HepG2 (cell line): Measurements from ENCODE around the gene PRRT1B.

Experiments used
- KAT8 ChIP-seq: IDR thresholded peaks from 2 replicates; pipeline ENCODE4 v1.6.1; 2016; ENCODE audit warnings: missing genetic modification reagents, missing compliant biosample characterization
- MXD4 ChIP-seq: IDR thresholded peaks from 2 replicates; pipeline ENCODE4 v1.6.1; 2016; ENCODE audit warnings: mild to moderate bottlenecking, missing biosample characterization, missing genetic modification reagents
- MYC ChIP-seq: sonication (generic); formaldehyde crosslinking; IDR thresholded peaks from 2 replicates; pipeline ENCODE4 v1.9.0; 2021; ENCODE audit warnings: missing genetic modification reagents, borderline replicate concordance
- NFKBIZ ChIP-seq: IDR thresholded peaks from 2 replicates; pipeline ENCODE4 v1.6.1; 2018; ENCODE audit warnings: missing genetic modification reagents, missing compliant biosample characterization
- PHF20 ChIP-seq: sonication (generic); formaldehyde crosslinking; IDR thresholded peaks from 2 replicates; pipeline ENCODE4 v1.5.0; 2020; ENCODE audit warnings: mild to moderate bottlenecking, missing genetic modification reagents
- SIN3A ChIP-seq: IDR thresholded peaks from 2 replicates; pipeline ENCODE4 v1.6.1; 2011; ENCODE audit warnings: low read depth, mild to moderate bottlenecking, control low read depth, low read length, borderline replicate concordance
- SRF ChIP-seq: IDR thresholded peaks from 2 replicates; pipeline ENCODE4 v1.6.1; 2011; ENCODE audit warnings: mild to moderate bottlenecking, low read depth, low read length, moderate library complexity
- ZFP90 ChIP-seq: sonication (generic); formaldehyde crosslinking; IDR thresholded peaks from 2 replicates; pipeline ENCODE4 v1.8.0; 2022; ENCODE audit warnings: missing genetic modification reagents, mild to moderate bottlenecking, inconsistent platforms, borderline replicate concordance
- TF ChIP-seq, protein P1 (sequence below): sonication (generic); formaldehyde crosslinking; IDR thresholded peaks from 2 replicates; pipeline ENCODE4 v1.5.0; 2020; ENCODE audit warnings: mild to moderate bottlenecking, missing genetic modification reagents, moderate library complexity
- TF ChIP-seq, protein P2 (sequence below): sonication (generic); formaldehyde crosslinking; IDR thresholded peaks from 2 replicates; pipeline ENCODE4 v1.4.0; 2020; ENCODE audit warnings: missing genetic modification reagents

DNA sequence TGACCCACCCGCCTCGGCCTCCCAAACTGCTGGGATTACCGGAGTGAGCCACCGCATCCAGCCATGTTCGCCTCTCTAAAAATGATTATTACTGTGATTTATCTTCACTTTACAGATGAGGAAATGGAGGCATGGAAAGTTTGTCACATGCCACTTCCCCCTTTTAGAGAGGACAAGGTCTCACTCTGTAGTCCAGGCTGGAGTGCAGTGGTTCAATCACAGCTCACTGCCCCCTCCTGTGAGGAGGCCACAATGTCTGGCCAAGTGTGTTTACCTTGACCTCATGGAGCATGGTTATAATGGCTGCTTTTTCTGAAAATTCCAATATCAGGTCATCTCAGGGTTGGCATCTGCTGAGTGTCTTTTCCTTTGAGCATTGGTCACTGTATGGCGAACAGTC is 6.7 kb downstream of the PRRT1B start:
- TF ChIP-seq PHF20, result no peak
- no peak for TF ChIP-seq MYC (CRISPR knock-in tag)
- TF ChIP-seq, protein P1, sequence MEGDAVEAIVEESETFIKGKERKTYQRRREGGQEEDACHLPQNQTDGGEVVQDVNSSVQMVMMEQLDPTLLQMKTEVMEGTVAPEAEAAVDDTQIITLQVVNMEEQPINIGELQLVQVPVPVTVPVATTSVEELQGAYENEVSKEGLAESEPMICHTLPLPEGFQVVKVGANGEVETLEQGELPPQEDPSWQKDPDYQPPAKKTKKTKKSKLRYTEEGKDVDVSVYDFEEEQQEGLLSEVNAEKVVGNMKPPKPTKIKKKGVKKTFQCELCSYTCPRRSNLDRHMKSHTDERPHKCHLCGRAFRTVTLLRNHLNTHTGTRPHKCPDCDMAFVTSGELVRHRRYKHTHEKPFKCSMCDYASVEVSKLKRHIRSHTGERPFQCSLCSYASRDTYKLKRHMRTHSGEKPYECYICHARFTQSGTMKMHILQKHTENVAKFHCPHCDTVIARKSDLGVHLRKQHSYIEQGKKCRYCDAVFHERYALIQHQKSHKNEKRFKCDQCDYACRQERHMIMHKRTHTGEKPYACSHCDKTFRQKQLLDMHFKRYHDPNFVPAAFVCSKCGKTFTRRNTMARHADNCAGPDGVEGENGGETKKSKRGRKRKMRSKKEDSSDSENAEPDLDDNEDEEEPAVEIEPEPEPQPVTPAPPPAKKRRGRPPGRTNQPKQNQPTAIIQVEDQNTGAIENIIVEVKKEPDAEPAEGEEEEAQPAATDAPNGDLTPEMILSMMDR, result peak; percentile 21; the same call in 1 of the 2 replicates
- no peak for TF ChIP-seq ZFP90 (CRISPR knock-in tag)
- no peak for TF ChIP-seq SRF
- TF ChIP-seq, protein P2, sequence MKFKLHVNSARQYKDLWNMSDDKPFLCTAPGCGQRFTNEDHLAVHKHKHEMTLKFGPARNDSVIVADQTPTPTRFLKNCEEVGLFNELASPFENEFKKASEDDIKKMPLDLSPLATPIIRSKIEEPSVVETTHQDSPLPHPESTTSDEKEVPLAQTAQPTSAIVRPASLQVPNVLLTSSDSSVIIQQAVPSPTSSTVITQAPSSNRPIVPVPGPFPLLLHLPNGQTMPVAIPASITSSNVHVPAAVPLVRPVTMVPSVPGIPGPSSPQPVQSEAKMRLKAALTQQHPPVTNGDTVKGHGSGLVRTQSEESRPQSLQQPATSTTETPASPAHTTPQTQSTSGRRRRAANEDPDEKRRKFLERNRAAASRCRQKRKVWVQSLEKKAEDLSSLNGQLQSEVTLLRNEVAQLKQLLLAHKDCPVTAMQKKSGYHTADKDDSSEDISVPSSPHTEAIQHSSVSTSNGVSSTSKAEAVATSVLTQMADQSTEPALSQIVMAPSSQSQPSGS, result no peak
- no peak for TF ChIP-seq KAT8 (CRISPR knock-in tag)
- no peak for TF ChIP-seq MXD4
- no peak for TF ChIP-seq NFKBIZ (CRISPR knock-in tag)
- TF ChIP-seq SIN3A, result no peak
